ENCODE data around the gene WNK1. TPM values are rescaled to one million over a fixed set of nuclear protein-coding genes. Genes with fewer than 3 reads are reported as not detected.

The WNK1 gene
- polyA plus RNA-seq, 3 donors, result 8.7 to 57.2 (median 20.9) TPM

DNA sequence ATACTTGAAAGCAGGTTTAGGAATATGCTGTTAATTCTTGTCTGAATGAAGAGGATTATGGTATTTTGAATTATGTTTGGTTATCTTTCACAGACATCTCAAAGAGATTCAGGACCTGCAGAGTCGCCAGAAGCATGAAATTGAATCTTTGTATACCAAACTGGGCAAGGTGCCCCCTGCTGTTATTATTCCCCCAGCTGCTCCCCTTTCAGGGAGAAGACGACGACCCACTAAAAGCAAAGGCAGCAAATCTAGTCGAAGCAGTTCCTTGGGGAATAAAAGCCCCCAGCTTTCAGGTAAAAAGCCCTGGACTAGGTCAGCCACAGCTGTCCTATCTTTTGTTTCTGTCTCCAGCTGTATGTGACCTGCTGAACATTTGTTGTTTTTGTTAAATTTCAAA, 145.0 kb downstream of the WNK1 start:
- no peaks in the 10 kb centered on the region for H3K79me2 ChIP-seq (ENCODE audit: insufficient read depth, low read length)
- TF ChIP-seq, protein P1, sequence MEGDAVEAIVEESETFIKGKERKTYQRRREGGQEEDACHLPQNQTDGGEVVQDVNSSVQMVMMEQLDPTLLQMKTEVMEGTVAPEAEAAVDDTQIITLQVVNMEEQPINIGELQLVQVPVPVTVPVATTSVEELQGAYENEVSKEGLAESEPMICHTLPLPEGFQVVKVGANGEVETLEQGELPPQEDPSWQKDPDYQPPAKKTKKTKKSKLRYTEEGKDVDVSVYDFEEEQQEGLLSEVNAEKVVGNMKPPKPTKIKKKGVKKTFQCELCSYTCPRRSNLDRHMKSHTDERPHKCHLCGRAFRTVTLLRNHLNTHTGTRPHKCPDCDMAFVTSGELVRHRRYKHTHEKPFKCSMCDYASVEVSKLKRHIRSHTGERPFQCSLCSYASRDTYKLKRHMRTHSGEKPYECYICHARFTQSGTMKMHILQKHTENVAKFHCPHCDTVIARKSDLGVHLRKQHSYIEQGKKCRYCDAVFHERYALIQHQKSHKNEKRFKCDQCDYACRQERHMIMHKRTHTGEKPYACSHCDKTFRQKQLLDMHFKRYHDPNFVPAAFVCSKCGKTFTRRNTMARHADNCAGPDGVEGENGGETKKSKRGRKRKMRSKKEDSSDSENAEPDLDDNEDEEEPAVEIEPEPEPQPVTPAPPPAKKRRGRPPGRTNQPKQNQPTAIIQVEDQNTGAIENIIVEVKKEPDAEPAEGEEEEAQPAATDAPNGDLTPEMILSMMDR (IDR thresholded peaks at IDR 0.05), result no peak
- Mint-ChIP-seq H3K4me3 (no peak overlapping the region), H3K27ac (peak overlapping the region in 6 of 7 donors; percentile 8 to 79 (median 30)), H3K4me1 (peaks cover 4% of the 10 kb centered on the region), H3K27me3 (ENCODE audit: low read depth in 3 of 3) (no peaks in the 10 kb centered on the region), H3K9me3 (no peaks in the 10 kb centered on the region), H3K36me3 (peaks cover 81 to 92% of the 10 kb centered on the region in 2 donors)
- H3K4me2 ChIP-seq (replicated peaks; ENCODE audit: extremely low read depth, low read length, poor library complexity, severe bottlenecking), result no peak overlapping the region
- DNase-seq, result no peak
- no peaks in the 10 kb centered on the region for H3K9me3 ChIP-seq (replicated peaks in 1 of 2; ENCODE audit: control insufficient read depth in 1 of 2, insufficient read depth in 1 of 2, low read length in 2 of 2)
- peaks cover 40% of the 10 kb centered on the region for H4K20me1 ChIP-seq (ENCODE audit: insufficient read depth, low read length)
- H3K9ac ChIP-seq (ENCODE audit: insufficient read depth, low read length, poor library complexity, severe bottlenecking), result no peak overlapping the region
- no peak overlapping the region for H2AFZ ChIP-seq (ENCODE audit: insufficient read depth, low read depth, low read length, poor library complexity, severe bottlenecking)
- H3K36me3 ChIP-seq (replicated peaks in 1 of 2; ENCODE audit: control insufficient read depth in 1 of 2, insufficient read depth in 2 of 2, low read length in 2 of 2), result peaks cover 84 to 95% of the 10 kb centered on the region in 2 donors
- peak overlapping the region in 1 of 2 donors; percentile 31 for H3K27ac ChIP-seq (ENCODE audit: low read depth in 1 of 2, low read length in 2 of 2)
- intact Hi-C loops (cut with micrococcal nuclease), result loop anchor here in 1 of 2 donors (10.0 kb wide), 1 partner anchor 57 kb away; no protein-coding TSS in a partner anchor
- WGBS (ENCODE audit: insufficient coverage), result 100% methylated on average over 4 of the region's 4 CpGs
- no peak overlapping the region for H3K4me3 ChIP-seq (replicated peaks in 1 of 3; ENCODE audit: low read depth in 2 of 3, low read length in 3 of 3)
- H3K4me1 ChIP-seq (ENCODE audit: control insufficient read depth in 1 of 2, insufficient read depth in 2 of 2, low read length in 2 of 2), result no peaks in the 10 kb centered on the region
- no peaks in the 10 kb centered on the region for H3K27me3 ChIP-seq (ENCODE audit: control insufficient read depth in 2 of 2, insufficient read depth in 2 of 2, low read length in 2 of 2)

DNA sequence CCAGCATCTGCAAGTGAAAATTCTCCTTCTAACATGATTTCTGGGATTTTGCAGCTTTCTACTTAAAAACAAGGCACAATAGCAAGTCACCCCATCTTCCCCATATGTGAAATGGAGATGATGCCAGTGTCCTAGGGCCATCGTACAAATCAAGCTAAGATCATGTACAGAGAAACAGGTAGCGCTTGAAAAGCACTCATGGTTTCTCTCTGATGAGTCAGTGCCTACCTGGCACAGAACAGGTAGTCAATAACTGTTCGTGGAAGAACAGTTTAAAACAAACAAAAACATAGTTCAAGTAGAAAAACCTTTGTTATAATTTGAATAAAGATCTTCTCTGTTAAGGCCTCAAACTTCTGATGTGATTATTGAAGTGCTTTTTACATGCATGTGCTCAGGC, 150.2 kb downstream of the WNK1 start:
- peaks cover 85 to 98% of the 10 kb centered on the region in 2 donors for H3K36me3 Mint-ChIP-seq

More for the DNA sequence above, 150.2 kb downstream of the WNK1 start:
- Histone ChIP-seq H4K20me1 (ENCODE audit: insufficient read depth, low read length) (peaks cover 70% of the 10 kb centered on the region), H3K27me3 (ENCODE audit: control insufficient read depth in 2 of 2, insufficient read depth in 2 of 2, low read length in 2 of 2) (no peaks in the 10 kb centered on the region), H3K4me2 (replicated peaks; ENCODE audit: extremely low read depth, low read length, poor library complexity, severe bottlenecking) (no peak overlapping the region), H2AFZ (ENCODE audit: insufficient read depth, low read depth, low read length, poor library complexity, severe bottlenecking) (no peak overlapping the region), H3K27ac (ENCODE audit: low read depth in 1 of 2, low read length in 2 of 2) (peak overlapping the region in 1 of 2 donors; percentile 68), H3K4me1 (ENCODE audit: control insufficient read depth in 1 of 2, insufficient read depth in 2 of 2, low read length in 2 of 2) (peaks cover 10 to 37% of the 10 kb centered on the region in 2 donors), H3K9me3 (replicated peaks in 1 of 2; ENCODE audit: control insufficient read depth in 1 of 2, insufficient read depth in 1 of 2, low read length in 2 of 2) (no peaks in the 10 kb centered on the region), H3K9ac (ENCODE audit: insufficient read depth, low read length, poor library complexity, severe bottlenecking) (no peak overlapping the region), H3K79me2 (ENCODE audit: insufficient read depth, low read length) (peaks cover 4% of the 10 kb centered on the region), H3K36me3 (replicated peaks in 1 of 2; ENCODE audit: control insufficient read depth in 1 of 2, insufficient read depth in 2 of 2, low read length in 2 of 2) (peaks cover 86 to 97% of the 10 kb centered on the region in 2 donors), H3K4me3 (replicated peaks in 1 of 3; ENCODE audit: low read depth in 2 of 3, low read length in 3 of 3) (no peak overlapping the region)
- WGBS (ENCODE audit: insufficient coverage), result 100% methylated on average over 1 of the region's 3 CpGs
- TF ChIP-seq, protein P1 (IDR thresholded peaks at IDR 0.05), result no peak
- intact Hi-C loops (cut with micrococcal nuclease), result loop anchor here in 1 of 2 donors (10.0 kb wide), 1 partner anchor 192 kb away; no protein-coding TSS in a partner anchor
- no peaks in the 10 kb centered on the region for H3K9me3 Mint-ChIP-seq
- no peak for DNase-seq
- H3K27ac Mint-ChIP-seq, result no peak overlapping the region
- peaks cover 0 to under 1% (median 0%) of the 10 kb centered on the region in 3 donors for H3K27me3 Mint-ChIP-seq (ENCODE audit: low read depth in 3 of 3)
- H3K4me1 Mint-ChIP-seq, result peaks cover 33% of the 10 kb centered on the region
- no peak overlapping the region for H3K4me3 Mint-ChIP-seq
